RWPE1 (cell line): ENCODE results near the gene TREM1.
A peak's percentile ranks its signal among the peaks of the same experiment; 100 is the strongest.

Experiments
- CTCF ChIA-PET: fragments of 350-600 bp; sonication (Branson Sonifier 250); formaldehyde crosslinking; extraction: SDS; loops from one replicate; lab custom pipeline; 2021; lab: Yijun Ruan, JAX
- POLR2A ChIA-PET: fragments of 400-600 bp; formaldehyde crosslinking; extraction: SDS; loops from one replicate; lab custom pipeline; 2020; ENCODE audit warnings: antibody characterized with exemption; ENCODE audit not compliant: low non-redundant PET; lab: Yijun Ruan, JAX
- DNase-seq: peaks from one replicate; pipeline ENCODE4 v3.0.0; 2012; ENCODE audit warnings: low spot score
- H3K27ac ChIP-seq: fragments of 450-650 bp; 2 replicates; pipeline ENCODE4 v1.5.1; 2017
- CTCF ChIP-seq: fragments of 450-650 bp; conservative IDR thresholded peaks from 2 replicates; pipeline ENCODE4 v1.5.1; 2017; ENCODE audit warnings: low read depth, mild to moderate bottlenecking

The TREM1 gene

GRCh38 chr6:41283600-41283999, 2.9 kb downstream of the TREM1 start:
- POLR2A ChIA-PET = no interaction called here
- no peak for DNase-seq
- TF ChIP-seq CTCF = no peak
- CTCF ChIA-PET = no interaction called here
- no peak overlapping the region for H3K27ac ChIP-seq

GRCh38 chr6:41280381-41281057, 6.0 kb downstream of the TREM1 start:
- ChIA-PET CTCF (interaction anchor here (0.6 kb wide), 1 partner anchor 30 kb away, joined by 3 read pairs; no protein-coding TSS in a partner anchor), POLR2A (no interaction called here)
- no peak for DNase-seq
- no peak for TF ChIP-seq CTCF
- H3K27ac ChIP-seq = no peak overlapping the region

GRCh38 chr6:41278699-41279405, 7.6 kb downstream of the TREM1 start:
- ChIA-PET POLR2A (no interaction called here), CTCF (interaction anchor here (0.6 to 0.8 kb wide), 4 partner anchors 21 to 72 kb away, joined by 3 to 4 read pairs (median 4); no protein-coding TSS in a partner anchor)
- DNase-seq = peak; percentile 55
- no peak for TF ChIP-seq CTCF
- H3K27ac ChIP-seq = no peak overlapping the region

- no peak for DNase-seq
- CTCF ChIA-PET = no interaction called here
- no peak for TF ChIP-seq CTCF
- POLR2A ChIA-PET = no interaction called here
- H3K27ac ChIP-seq = no peak overlapping the region
Measured at GRCh38 chr6:41277605-41278004, 8.9 kb downstream of the TREM1 start.

GRCh38 chr6:41275489-41275888, 11.0 kb downstream of the TREM1 start:
- ChIA-PET CTCF (no interaction called here), POLR2A (no interaction called here)
- DNase-seq = no peak
- H3K27ac ChIP-seq = no peak overlapping the region
- no peak for TF ChIP-seq CTCF

GRCh38 chr6:41274256-41274655, 12.2 kb downstream of the TREM1 start:
- no peak for DNase-seq
- no peak overlapping the region for H3K27ac ChIP-seq
- CTCF ChIA-PET = no interaction called here
- TF ChIP-seq CTCF = no peak
- POLR2A ChIA-PET = no interaction called here
